SH-SY5Y (cell line): ENCODE measurements around the gene BBS9.

Experiments
- GATA2 ChIP-seq: IDR thresholded peaks from 2 replicates; pipeline ENCODE4 v1.6.1; 2011; ENCODE audit warnings: mild to moderate bottlenecking, low read depth, low read length
- GATA3 ChIP-seq: IDR thresholded peaks from 2 replicates; pipeline ENCODE4 v1.6.1; 2011; ENCODE audit warnings: low read depth, mild to moderate bottlenecking, low read length, moderate library complexity

DNA sequence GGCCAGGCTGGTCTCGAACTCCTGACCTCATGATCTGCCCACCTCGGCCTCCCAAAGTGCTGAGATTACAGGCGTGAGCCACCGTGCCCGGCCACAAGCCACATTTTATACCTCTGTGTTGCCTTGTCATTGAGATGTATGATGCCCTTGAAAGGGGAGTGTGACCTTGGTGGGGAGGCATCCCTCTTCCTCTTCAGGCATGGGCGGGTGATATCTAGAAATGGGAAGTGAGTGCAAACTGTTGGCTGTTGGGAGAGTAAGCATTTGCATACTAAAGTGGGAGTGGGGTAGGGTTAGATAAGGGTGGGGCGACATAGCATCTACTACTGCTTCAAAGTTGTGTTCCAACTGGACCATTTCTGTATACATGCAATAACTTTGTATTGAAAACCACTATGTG is 40.2 kb upstream of the BBS9 start:
- TF ChIP-seq GATA2 = no peak
- no peak for TF ChIP-seq GATA3
